Stimulated activated naive B cell treated with anti-CD40 and anti-IgM and Interleukin-4, amounts not matched to agents 10 μg/mL and 1 μg/mL and 100 μg/mL, for 72 hours (primary cell): ENCODE measurements around the gene ETV7.

Experiments
- ATAC-seq, 2 donors: fragments of 150-1000 bp; cut with Tn5 transposase; replicated peaks; 2 replicates each; pipeline ENCODE4 v1.10.0; 2021; ENCODE audit warnings: moderate library complexity in 1 of 2
- DNase-seq: peaks from one replicate; pipeline ENCODE4 v3.0.0; 2021
- H3K27ac Mint-ChIP-seq: one replicate; pipeline ENCODE4 v1.8.0; 2022; ENCODE audit warnings: mild to moderate bottlenecking, mixed read lengths
- H3K27me3 Mint-ChIP-seq, 2 donors: one replicate each; pipeline ENCODE4 v1.8.0; 2022; ENCODE audit warnings: mixed read lengths in 2 of 2
- H3K36me3 Mint-ChIP-seq, 2 donors: one replicate each; pipeline ENCODE4 v1.8.0; 2022; ENCODE audit warnings: mixed read lengths in 2 of 2, mild to moderate bottlenecking in 1 of 2
- H3K4me1 Mint-ChIP-seq, 2 donors: one replicate each; pipeline ENCODE4 v1.8.0; 2022; ENCODE audit warnings: mixed read lengths in 2 of 2, mild to moderate bottlenecking in 1 of 2
- H3K4me3 Mint-ChIP-seq, 2 donors: one replicate each; pipeline ENCODE4 v1.8.0; 2022; ENCODE audit warnings: mild to moderate bottlenecking in 2 of 2, mixed read lengths in 2 of 2, moderate library complexity in 1 of 2
- H3K9me3 Mint-ChIP-seq, 2 donors: one replicate each; pipeline ENCODE4 v1.8.0; 2022; ENCODE audit warnings: mixed read lengths in 2 of 2, mild to moderate bottlenecking in 1 of 2

Gene ETV7

DNA sequence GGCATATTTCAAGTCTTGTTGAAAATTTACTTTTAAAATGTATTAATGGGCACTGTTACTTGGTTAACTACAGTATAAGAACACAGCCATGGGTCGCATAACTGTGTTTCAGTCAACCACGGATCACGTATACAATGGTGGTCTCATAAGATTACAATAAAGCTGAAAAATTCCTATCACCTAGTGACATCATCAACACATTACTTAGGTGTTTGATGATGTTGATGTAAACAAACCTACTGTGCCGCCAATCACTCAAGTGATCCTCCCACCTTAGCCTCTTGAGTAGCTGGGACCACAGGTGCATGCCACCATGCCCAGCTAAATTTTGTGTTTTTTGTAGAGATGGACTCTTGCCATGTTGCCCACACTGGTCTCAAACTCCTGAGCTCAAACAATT, 16.7 kb upstream of the ETV7 start:
- no peak for DNase-seq
- H3K27ac Mint-ChIP-seq = no peak overlapping the region
- ATAC-seq = no peak
- peaks cover 11 to 17% of the 10 kb centered on the region in 2 donors for H3K27me3 Mint-ChIP-seq
- H3K36me3 Mint-ChIP-seq = no peaks in the 10 kb centered on the region
- H3K4me3 Mint-ChIP-seq = no peak overlapping the region
- H3K4me1 Mint-ChIP-seq = peaks cover 4 to 10% of the 10 kb centered on the region in 2 donors
- no peaks in the 10 kb centered on the region for H3K9me3 Mint-ChIP-seq

DNA sequence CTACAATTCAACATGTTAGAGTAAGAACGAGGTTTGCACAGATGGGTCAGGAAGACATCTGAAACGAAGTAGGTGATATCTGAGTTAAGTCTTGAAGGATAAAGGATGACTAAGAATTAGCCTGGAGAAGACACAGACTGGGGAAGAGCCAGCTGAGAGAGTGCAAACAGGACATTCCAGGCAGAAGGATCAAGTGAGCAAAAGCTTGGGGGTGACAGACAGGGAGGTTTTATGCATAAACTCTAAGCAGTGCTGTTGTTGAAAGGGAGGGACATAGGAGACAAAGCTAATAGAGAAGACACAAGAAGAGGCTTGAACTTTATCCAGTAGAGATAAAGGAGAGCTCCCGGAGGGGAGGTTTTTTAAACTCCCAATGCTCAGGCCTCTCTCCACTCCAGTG, 15.0 kb upstream of the ETV7 start:
- H3K9me3 Mint-ChIP-seq = no peaks in the 10 kb centered on the region
- peaks cover 8 to 10% of the 10 kb centered on the region in 2 donors for H3K27me3 Mint-ChIP-seq
- no peak overlapping the region for H3K27ac Mint-ChIP-seq
- no peak for DNase-seq
- ATAC-seq = no peak
- H3K4me1 Mint-ChIP-seq = peaks cover 4 to 10% of the 10 kb centered on the region in 2 donors
- no peaks in the 10 kb centered on the region for H3K36me3 Mint-ChIP-seq
- no peak overlapping the region for H3K4me3 Mint-ChIP-seq

GRCh38 chr6:36399970-36400369, 12.5 kb upstream of the ETV7 start:
- DNase-seq = peak; percentile 31
- H3K27me3 Mint-ChIP-seq = peaks cover 0 to 6% of the 10 kb centered on the region in 2 donors
- H3K27ac Mint-ChIP-seq = no peak overlapping the region
- H3K9me3 Mint-ChIP-seq = no peaks in the 10 kb centered on the region
- peaks cover 4 to 10% of the 10 kb centered on the region in 2 donors for H3K4me1 Mint-ChIP-seq
- H3K36me3 Mint-ChIP-seq = no peaks in the 10 kb centered on the region
- H3K4me3 Mint-ChIP-seq = no peak overlapping the region
- peak; percentile 94 to 98 for ATAC-seq

DNA sequence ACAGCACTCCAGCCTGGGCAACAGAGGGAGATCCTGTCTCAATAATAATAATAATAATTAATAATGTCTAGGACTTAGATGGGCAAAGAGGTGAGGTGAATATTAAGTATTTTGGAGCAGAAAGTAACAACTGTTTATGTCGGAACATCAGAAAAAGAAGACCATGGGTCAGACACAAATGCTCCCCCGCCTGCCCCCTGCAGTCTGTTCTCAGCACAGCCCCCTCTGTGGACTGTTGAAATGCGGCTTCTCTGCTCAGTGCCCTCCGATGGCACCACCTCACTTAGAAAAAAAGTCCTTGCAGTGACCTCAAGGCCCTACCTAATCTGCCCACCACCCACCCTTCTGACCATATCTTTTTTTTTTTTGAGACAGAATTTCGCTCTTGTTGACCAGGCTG, 5.2 kb upstream of the ETV7 start:
- Mint-ChIP-seq H3K9me3 (peaks cover 0 to 2% of the 10 kb centered on the region in 2 donors), H3K36me3 (no peaks in the 10 kb centered on the region), H3K27ac (peak overlapping the region; percentile 31), H3K4me1 (peaks cover 5 to 7% of the 10 kb centered on the region in 2 donors), H3K4me3 (no peak overlapping the region), H3K27me3 (peaks cover 32 to 42% of the 10 kb centered on the region in 2 donors)
- DNase-seq = no peak
- ATAC-seq = no peak

GRCh38 chr6:36389353-36389752, 1.9 kb upstream of the ETV7 start:
- H3K36me3 Mint-ChIP-seq = no peaks in the 10 kb centered on the region
- no peak overlapping the region for H3K27ac Mint-ChIP-seq
- H3K4me1 Mint-ChIP-seq = peaks cover 17 to 21% of the 10 kb centered on the region in 2 donors
- H3K9me3 Mint-ChIP-seq = peaks cover 0 to 2% of the 10 kb centered on the region in 2 donors
- ATAC-seq (no peak), DNase-seq (no peak)
- H3K27me3 Mint-ChIP-seq = peaks cover 55 to 63% of the 10 kb centered on the region in 2 donors
- H3K4me3 Mint-ChIP-seq = no peak overlapping the region

- no peaks in the 10 kb centered on the region for H3K9me3 Mint-ChIP-seq
- peak overlapping the region; percentile 79 to 82 for H3K4me3 Mint-ChIP-seq
- H3K27ac Mint-ChIP-seq = peak overlapping the region; percentile 84
- H3K36me3 Mint-ChIP-seq = no peaks in the 10 kb centered on the region
- no peak for DNase-seq
- peaks cover 46 to 48% of the 10 kb centered on the region in 2 donors for H3K27me3 Mint-ChIP-seq
- H3K4me1 Mint-ChIP-seq = peaks cover 17 to 21% of the 10 kb centered on the region in 2 donors
- ATAC-seq = peak; percentile 68 to 72
Measured at GRCh38 chr6:36386495-36387439, 702 bp downstream of the ETV7 start.

DNA sequence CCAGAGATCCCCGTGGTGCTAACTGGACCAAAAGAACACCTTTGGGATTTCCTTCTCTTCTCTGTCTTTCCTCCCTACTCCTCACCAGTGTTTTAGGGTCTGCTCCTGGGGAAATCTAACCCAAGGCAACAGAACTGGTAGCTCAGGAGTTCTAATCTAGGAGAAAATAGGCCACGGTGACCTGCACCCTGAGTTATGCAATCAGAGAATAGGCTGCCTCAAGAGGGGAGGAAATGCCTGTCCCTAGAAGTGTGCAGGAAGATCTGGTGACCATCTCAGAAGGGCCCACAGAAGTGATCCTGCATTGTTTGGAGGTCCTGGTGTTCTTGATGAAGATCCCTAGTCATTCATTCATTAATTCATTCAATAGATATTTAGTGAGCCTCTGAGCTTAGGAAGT, 3.4 kb downstream of the ETV7 start:
- Mint-ChIP-seq H3K27me3 (peaks cover 35 to 36% of the 10 kb centered on the region in 2 donors), H3K27ac (no peak overlapping the region), H3K4me1 (peaks cover 15 to 21% of the 10 kb centered on the region in 2 donors), H3K9me3 (no peaks in the 10 kb centered on the region), H3K4me3 (no peak overlapping the region), H3K36me3 (no peaks in the 10 kb centered on the region)
- ATAC-seq (no peak), DNase-seq (no peak)

DNA sequence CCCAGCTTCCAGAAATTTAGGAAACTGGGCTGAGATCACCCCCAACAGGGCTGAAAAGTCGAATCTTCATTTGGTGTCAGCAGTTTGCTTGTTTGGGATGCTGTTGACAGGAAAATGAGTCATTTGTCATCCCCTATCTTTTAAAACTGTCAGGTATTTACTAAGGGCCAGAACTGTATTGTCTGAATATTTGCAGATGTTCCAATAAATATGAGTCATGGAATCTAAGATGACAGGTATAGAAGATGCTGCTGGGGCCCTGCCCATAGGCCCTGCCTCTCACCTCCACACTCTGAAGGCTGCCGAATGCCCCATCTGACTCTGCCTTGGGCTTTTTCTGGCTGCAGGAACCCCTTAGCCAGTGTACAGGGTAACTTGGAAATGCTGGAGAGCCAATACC, 3.9 kb downstream of the ETV7 start:
- Mint-ChIP-seq H3K27ac (no peak overlapping the region), H3K36me3 (no peaks in the 10 kb centered on the region), H3K4me3 (no peak overlapping the region), H3K27me3 (peaks cover 34% of the 10 kb centered on the region in 2 donors), H3K4me1 (peaks cover 15 to 21% of the 10 kb centered on the region in 2 donors), H3K9me3 (no peaks in the 10 kb centered on the region)
- no peak for DNase-seq
- no peak for ATAC-seq

DNA sequence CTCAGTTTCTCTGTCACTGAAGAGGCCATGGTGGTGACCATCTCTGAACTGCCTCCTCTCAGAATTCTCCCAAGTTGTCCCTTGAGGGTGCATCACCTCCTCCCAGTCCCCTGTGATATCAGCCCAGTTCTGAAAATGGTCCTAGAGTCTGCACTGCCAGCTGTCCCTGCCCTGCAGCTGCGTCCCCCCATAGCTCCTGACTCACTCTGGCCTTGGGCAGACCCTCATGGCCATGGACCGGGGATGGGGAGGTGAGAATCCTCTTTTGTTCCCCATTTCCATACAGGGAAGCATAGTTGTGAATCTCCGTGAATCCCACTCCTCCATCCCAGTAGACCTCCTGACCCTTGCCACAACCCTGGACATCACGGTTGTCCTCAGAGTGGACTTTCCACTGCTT, 4.5 kb downstream of the ETV7 start:
- no peak overlapping the region for H3K4me3 Mint-ChIP-seq
- H3K36me3 Mint-ChIP-seq = no peaks in the 10 kb centered on the region
- H3K27ac Mint-ChIP-seq = no peak overlapping the region
- peaks cover 28% of the 10 kb centered on the region in 2 donors for H3K27me3 Mint-ChIP-seq
- DNase-seq = no peak
- H3K9me3 Mint-ChIP-seq = no peaks in the 10 kb centered on the region
- no peak for ATAC-seq
- H3K4me1 Mint-ChIP-seq = peaks cover 11 to 17% of the 10 kb centered on the region in 2 donors

DNA sequence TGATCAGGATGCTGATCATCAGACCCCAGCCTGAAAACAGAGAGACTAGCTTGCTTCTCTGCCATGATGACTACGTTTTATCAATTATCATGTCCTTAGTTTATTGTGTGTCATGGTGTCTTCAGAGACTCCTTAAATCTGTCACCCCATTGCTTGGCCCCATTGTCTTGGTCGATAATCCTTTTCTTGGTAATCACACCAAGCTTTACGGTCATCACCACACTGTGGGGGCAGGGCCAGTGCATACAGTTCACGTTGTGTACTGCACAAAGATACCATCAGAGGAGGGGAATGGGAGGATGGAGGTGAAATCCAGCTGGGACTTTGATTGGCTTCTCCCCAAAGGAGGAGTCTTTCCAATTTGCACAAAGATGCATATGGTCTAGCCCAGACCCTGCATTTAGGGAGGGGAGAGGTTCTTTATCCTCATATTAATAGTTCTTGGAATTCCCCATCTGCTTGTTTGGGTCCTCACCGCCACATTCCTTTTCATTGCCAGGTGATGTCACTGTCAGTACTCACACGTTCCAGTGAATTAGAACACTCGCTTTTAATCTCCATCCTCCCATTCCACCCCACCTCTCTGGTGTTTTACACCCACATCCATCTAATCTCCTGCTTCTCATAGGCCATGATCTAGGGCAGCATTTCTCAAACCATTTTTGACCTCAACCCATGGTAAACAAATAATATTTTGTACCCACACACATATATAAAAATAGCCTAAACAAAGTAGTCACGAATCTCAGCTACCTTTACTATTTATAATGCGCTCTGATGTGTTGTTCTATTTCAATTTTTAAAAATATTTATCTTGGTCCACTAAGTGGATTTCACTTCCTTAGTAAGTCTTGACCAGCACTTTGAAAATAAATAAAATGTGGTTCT, 5.7 kb downstream of the ETV7 start:
- no peak overlapping the region for H3K4me3 Mint-ChIP-seq
- H3K36me3 Mint-ChIP-seq = no peaks in the 10 kb centered on the region
- DNase-seq = no peak
- no peak for ATAC-seq
- no peak overlapping the region for H3K27ac Mint-ChIP-seq
- peaks cover 4 to 8% of the 10 kb centered on the region in 2 donors for H3K4me1 Mint-ChIP-seq
- H3K9me3 Mint-ChIP-seq = no peaks in the 10 kb centered on the region
- peaks cover 19% of the 10 kb centered on the region in 2 donors for H3K27me3 Mint-ChIP-seq

GRCh38 chr6:36380166-36380565, 7.3 kb downstream of the ETV7 start:
- H3K27ac Mint-ChIP-seq = no peak overlapping the region
- H3K4me1 Mint-ChIP-seq = peaks cover 0 to 1% of the 10 kb centered on the region in 2 donors
- ATAC-seq (no peak), DNase-seq (no peak)
- H3K9me3 Mint-ChIP-seq = no peaks in the 10 kb centered on the region
- H3K27me3 Mint-ChIP-seq = peaks cover 4 to 6% of the 10 kb centered on the region in 2 donors
- no peaks in the 10 kb centered on the region for H3K36me3 Mint-ChIP-seq
- no peak overlapping the region for H3K4me3 Mint-ChIP-seq

DNA sequence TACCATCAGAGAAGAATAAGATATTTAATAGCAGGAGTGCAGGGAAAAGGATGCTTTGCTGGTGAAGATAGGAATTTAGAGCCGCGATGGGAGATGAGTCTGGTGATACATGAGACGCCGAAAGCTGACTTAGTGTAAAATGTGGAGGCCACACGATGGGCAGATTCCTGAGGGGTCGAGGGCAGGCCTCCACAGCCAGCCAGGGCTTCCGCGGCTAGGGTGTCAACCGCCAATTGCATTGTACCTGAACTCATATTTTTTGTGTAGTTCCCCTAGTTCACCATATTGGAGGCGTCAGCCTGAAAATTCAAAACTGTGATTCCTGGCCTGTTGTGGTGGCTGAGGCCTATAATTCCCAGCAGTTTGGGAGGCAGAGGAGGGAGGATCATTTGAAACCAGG, 8.5 kb downstream of the ETV7 start:
- no peak for DNase-seq
- H3K9me3 Mint-ChIP-seq = no peaks in the 10 kb centered on the region
- H3K27me3 Mint-ChIP-seq = peaks cover 4 to 6% of the 10 kb centered on the region in 2 donors
- no peaks in the 10 kb centered on the region for H3K36me3 Mint-ChIP-seq
- no peak overlapping the region for H3K4me3 Mint-ChIP-seq
- H3K4me1 Mint-ChIP-seq = peaks cover 0 to 1% of the 10 kb centered on the region in 2 donors
- H3K27ac Mint-ChIP-seq = no peak overlapping the region
- no peak for ATAC-seq

DNA sequence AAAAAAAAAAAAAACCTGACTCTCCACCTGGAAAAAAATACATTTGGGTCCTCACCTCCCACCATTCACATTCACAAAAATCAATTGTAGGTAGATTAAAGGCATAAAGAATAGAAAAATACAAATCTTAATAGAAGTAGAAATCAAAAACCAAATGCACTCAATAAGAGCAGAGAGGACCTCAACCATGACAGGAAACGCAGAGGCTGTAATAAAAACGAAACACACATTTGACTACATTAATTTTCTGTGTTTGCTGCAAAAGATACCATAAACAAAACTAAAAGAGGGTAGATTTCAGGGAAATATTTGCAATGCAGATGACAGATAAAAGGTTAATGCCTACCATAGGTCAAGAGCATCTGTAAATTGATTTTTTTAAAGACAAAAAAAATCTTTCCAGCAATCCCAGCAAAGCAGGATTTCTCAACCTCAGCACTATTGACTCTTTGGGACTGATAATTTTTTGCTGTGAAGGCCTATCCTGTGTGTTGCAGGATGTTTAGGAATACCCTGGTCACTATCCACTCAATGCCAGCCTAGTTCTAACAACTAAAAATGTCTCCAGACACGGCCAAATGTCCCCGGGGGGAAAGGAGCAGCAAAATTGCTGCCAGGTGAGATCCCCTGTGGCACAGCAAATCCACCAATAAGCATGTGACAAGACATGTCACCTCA, 9.1 kb downstream of the ETV7 start:
- DNase-seq (no peak), ATAC-seq (no peak)
- Mint-ChIP-seq H3K9me3 (no peaks in the 10 kb centered on the region), H3K4me1 (peaks cover 0 to 1% of the 10 kb centered on the region in 2 donors), H3K27me3 (peaks cover 4 to 6% of the 10 kb centered on the region in 2 donors), H3K4me3 (no peak overlapping the region), H3K36me3 (no peaks in the 10 kb centered on the region), H3K27ac (no peak overlapping the region)

DNA sequence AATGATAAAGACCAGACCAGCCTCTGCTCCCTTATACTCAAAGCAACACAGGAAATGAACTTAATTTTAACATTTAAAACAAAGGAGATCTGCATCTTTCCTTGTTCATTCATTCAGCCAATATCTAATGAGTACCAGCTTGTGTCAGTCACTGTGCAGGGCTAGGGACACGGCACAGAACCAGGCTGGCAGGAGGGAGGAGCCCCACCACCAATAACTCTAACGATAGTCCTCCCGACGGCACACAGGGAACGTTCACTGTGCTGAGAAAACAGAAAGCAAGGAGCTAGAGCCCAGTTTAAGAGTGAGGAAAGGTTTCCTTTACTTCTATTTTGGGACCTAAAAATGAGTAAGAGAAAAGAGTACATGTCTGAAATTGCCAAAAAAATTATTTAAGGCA, 9.9 kb downstream of the ETV7 start:
- ATAC-seq = no peak
- no peak for DNase-seq
- Mint-ChIP-seq H3K27me3 (peaks cover 4 to 5% of the 10 kb centered on the region in 2 donors), H3K36me3 (no peaks in the 10 kb centered on the region), H3K27ac (no peak overlapping the region), H3K4me3 (no peak overlapping the region), H3K9me3 (no peaks in the 10 kb centered on the region), H3K4me1 (peaks cover 0 to 1% of the 10 kb centered on the region in 2 donors)
